Measurements from ENCODE around the gene SEC14L6.

- TF ChIP-seq CTCF (IDR thresholded peaks at IDR 0.05), result no peak
- no peak for TF ChIP-seq POLR2AphosphoS5 (IDR thresholded peaks at IDR 0.05; ENCODE audit: low read depth, low read length)
Measured at GRCh38 chr22:30584441-30584840, 37.9 kb upstream of the SEC14L6 start.

Measured in Panc1 (cell line).